EH (cell line): ENCODE results near the gene PLEKHA7.
"Not testable (repeated sequence)": the region's sequence is repeated elsewhere in the genome, so short reads cannot be mapped to it uniquely, and the experiment has no call there.

Experiments
- DNase-seq: peaks from one replicate; pipeline ENCODE4 v3.0.0-alpha.2; 2015; ENCODE audit warnings: low read depth

Gene PLEKHA7

DNA sequence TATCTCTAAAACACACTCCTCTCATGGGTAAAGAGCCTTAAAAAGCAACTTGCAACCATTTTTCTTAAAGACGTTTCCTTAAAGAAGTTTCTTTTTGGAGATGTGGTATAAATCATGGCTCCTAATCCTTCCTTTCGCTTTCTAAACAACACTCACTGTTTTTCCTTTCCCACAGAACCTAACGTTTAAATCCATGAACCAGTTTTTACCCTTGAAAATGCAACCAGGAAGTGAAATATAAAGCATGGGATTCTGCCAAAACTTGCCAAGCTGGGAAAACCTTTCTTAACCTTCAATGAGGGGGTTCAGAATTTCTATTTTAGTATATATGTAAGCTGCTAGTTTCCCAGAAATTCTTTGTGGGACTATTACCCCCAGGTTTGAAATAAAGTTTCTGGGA, 8.6 kb downstream of the PLEKHA7 start:
- DNase-seq: no peak

DNA sequence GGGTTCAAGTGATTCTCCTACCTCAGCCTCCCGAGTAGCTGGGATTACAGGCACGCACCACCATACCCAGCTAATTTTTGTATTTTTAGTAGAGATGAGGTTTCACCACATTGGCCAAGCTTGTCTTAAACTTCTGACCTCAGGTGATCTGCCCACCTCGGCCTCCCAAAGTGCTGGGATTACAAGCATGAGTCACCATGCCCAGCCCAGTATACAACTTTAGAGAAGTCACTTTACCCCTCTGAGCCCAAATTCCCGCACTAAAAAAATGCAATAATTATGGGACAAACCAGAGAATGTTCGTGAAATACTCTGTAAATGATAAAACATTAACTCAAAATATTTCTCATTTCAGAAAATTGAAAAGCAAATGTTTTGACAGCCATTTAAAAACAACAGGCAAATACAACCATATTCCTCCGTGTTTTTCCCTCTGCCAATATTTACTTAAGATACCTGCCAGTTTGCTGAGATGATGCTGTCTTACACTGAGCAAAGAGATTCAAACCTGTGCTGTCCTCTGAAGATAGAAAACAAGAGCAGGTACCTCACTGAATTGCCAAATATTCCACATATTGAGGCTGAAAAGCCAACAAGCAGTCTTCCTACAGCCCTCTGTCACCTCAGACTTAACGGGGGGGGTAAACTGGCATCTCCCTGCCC, 9.6 kb downstream of the PLEKHA7 start:
- no peak for DNase-seq

- no peak for DNase-seq
Observed at GRCh38 chr11:17003426-17003825, 10.8 kb downstream of the PLEKHA7 start.

DNA sequence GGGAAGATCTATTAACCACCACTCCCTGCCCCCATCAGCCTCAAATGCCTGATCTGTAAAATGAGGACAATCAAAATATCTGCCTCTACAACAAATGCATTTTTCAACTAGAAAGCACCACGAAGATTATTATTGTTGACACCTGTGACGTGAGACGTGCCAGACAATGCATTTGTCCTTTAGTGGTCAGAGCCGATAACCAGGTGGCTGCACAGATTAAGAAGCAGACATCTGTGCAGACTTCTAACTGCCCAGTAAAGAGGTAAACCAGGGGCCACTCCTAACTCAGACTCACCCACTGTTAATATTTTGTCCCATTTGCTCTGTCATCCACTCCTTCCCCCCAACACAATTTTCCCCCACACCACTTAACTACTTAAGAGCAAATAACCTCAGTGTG, 11.7 kb downstream of the PLEKHA7 start:
- no peak for DNase-seq

DNA sequence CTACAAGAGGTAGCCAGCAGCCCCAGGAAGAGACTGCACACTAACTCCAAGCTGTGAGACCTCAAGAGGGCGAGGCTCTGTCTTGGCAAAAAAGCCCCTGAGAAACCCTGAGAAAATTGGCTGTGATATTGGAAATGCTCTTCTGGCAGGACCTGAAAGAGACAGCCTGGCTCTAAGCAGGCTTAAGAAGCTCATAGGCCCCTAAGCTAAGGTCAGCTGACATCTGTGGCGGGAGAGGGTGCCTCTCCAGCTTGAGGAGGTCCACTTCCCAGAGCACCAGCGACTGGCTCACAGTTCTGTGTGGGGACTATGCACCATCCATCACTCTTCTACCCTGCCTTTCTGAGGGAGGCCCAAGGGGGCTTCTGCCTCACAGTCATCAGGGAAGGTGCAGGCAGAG, 12.4 kb downstream of the PLEKHA7 start:
- no peak for DNase-seq

DNA sequence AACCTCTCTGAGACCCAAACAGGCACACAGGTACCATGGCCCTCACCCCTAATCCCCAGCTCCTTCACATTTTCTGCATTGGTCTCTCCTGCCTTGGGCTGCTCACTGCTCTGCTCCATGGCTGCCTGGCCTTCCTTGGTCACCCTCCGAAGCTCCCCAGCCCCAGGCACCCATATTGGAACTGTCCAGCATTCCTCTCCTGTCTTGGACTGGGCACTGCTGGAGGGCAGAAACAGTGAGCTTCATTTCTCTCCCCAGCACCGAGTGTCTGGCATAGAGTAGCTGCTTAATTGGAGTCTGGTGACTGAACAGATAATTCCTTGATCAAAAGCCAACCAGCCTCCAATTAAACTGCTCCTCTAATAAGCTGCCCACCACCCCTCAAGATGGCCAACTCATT, 13.2 kb downstream of the PLEKHA7 start:
- peak; percentile 2 for DNase-seq

DNA sequence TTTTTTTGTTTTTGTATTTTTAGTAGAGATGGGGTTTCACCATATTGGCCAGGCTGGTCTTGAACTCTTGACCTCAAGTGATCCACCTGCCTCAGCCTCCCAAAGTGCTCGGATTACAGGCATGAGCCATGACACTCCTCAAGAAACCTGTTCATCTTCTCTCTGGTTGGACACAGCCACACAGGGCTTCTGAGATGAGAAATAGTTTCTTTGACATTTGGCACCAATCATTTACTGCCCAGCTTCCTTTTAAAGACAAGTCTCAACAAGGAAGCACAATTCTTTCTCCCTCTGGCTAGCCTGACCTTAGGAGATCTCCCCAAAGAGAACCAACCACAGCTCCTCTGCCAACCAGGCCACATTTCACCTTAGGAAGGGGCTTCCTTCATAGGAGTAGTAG, 14.0 kb downstream of the PLEKHA7 start:
- DNase-seq: not testable (repeated sequence)

- DNase-seq: no peak
Observed at GRCh38 chr11:16999116-16999515, 15.1 kb downstream of the PLEKHA7 start.

DNA sequence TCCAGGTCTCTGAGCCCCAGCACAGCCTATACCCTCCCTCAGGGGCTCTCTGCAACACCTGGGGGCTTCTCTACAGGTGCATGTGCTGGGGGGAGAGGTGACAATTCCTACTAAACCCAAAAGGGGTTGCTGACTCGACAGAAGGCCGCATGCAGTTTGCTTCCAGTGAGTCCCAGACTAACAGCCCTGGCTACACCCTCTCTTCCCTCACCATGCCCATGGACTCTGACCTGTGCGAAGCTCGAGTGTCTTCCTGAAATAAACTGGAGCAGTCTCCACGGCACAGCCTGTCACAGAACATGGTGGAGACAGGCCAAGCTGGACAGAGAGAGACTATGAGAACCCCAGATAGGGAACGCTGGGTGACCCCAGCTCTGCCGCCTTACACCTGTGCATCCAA, 16.6 kb downstream of the PLEKHA7 start:
- no peak for DNase-seq

DNA sequence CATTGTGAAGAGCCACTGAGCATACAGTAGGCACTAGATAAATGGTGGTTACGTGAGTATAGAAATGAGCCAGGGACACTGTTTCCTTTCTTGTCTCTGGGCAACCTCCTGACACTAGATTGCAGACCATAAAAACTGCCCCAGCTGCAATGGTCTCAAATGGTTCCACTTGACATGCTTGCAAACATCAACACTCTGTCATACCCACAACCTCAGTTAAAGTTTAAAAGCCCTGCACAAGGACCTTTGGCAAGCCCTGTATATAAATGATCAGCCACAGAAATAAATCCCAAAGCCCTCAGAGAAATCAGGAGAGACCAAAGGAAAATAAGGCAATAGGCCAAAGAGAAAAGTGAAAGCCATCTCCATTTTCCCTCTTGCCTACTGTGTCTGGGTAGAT, 20.7 kb downstream of the PLEKHA7 start:
- DNase-seq: no peak

- no peak for DNase-seq
Observed at GRCh38 chr11:16992846-16993245, 21.4 kb downstream of the PLEKHA7 start.

DNA sequence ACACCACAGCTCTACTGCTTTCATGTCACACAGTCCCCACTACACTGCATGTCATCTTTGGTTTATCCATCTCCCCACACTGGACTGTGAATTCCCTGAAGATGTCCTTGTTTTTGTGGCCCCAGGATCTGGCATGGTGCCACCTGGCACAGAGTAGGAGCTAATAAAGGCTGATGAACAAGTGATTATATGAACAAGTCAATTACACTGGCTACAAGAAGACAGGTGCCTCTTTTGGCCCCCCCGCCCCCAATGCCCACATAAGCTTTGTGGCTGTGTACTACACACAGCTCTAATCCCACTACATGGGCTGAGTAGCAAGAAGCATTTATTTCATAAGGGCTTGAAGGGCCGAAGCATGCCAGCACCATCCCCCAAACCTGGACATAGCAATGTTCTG, 24.7 kb downstream of the PLEKHA7 start:
- no peak for DNase-seq

DNA sequence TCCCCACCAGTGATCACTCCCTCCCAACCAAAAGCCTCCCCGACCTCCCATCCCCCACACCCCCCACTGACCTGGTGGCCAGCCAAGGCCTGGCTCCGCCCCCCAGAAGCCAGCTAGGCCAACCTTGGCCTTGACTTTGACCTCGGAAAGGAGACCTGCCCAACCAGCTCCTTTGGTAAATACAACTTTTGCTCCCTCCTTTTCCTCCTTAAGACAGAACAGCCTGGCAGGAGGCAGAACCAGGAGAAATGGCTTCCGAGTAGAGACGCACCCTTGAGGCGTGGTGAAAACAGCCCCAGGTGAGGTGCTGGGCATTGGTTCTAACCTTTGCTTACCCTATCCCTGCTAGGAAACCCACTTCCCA, 27.0 kb downstream of the PLEKHA7 start:
- DNase-seq: no peak

DNA sequence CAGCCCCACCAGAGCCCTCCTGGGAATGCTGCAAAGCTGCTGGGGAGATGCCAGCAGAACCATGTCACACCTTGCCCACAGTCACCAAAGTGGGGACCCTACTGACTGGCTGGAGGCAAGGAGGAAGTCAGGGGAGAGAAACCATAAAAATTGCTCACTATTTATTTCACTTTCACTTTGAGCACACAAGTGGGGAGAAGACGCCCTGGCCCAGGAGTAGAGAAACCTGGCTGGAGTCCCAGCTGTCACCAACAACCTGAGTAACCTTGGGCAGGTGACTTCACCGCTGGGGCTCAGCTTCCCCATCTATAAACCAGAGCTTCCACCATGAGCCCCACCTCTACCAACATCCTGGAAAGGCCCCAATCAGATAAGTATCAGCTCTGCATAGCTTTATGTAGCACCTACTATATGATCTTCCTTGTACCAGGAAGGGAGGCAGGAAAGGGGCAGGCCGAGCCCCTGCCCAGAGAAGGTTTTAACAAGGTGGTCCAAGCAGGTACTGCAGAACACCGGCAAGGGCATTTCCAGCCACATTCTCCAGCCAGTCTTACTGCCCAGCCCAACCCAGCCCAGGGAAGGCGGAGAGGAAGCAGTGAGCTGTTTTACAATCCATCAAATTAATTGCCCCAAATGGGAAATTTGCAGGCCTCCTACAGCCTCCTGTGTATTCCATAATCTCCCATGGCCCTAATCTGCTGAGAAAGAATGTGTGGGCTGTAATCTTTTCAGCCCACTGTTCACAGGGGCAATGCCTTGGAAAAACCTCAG, 27.6 kb downstream of the PLEKHA7 start:
- DNase-seq: no peak

GRCh38 chr11:16985297-16985696, 28.9 kb downstream of the PLEKHA7 start:
- DNase-seq: no peak

DNA sequence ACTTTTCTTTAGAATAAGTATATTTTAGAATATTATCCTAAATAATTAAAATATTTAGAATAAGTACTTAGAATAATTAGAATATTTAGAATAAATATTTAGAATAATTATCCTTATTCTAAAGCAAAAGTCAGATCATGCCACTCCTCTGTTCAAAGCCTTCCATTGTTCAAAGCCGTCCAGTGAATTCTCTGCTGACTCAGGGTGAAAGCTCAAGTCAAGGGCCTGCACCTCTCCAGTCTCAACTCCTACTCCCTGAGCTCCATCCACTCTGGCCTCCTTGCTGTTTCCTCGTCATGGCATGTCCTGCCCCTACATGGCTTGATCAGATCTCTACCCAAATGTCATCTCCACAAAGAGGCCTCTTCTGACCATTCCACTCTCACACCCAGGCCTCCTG, 30.0 kb downstream of the PLEKHA7 start:
- no peak for DNase-seq

DNA sequence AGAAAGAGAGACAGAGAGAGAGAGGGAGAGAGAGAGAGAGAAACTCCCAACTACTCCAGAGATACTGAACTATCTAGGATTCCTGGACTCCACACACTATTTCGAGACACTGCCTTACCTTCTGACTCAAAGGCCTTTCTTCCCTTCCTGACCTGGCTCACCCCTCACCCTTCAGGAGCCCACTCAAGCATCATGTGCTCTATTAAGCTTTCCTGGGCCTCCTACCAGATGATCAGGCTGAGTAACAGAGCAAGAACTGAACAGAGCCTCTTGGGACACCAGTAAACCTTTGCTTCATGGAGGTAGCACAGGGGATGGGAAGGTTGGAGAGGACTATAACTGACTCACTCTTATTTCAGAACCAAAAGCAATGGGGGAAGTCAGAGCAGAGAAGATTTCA, 31.4 kb downstream of the PLEKHA7 start:
- DNase-seq: no peak

- DNase-seq: no peak
Observed at GRCh38 chr11:16982256-16982671, 31.9 kb downstream of the PLEKHA7 start.

- peak; percentile 42 for DNase-seq
Observed at GRCh38 chr11:16981651-16982194, 32.5 kb downstream of the PLEKHA7 start.

GRCh38 chr11:16979703-16980622, 34.3 kb downstream of the PLEKHA7 start:
- DNase-seq: no peak

GRCh38 chr11:16977994-16978315, 36.3 kb downstream of the PLEKHA7 start:
- DNase-seq: no peak

GRCh38 chr11:16977136-16977993, 36.8 kb downstream of the PLEKHA7 start:
- no peak for DNase-seq
